Measurements from ENCODE around the gene C6orf89.

DNA sequence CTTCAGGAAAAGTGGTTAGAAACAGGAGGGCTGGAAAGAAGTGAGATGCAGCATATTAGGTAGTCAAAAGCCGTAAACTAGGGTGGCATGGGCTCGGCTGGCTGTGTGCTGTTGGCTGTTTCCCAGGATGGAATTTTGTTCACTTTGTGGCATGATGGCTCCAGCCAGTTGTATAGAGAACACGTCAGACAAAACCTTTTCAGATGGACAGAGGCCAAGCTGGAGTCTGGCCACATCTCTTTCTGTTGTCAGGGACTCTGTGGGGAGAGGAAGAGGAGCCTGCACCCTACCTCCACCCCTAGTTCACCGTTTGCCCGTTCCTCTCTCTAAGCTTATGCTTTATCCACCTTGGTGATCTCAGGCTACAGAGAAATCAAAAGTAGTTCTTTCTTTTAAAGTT is 22.0 kb downstream of the C6orf89 start:
- TF ChIP-seq POLR2AphosphoS5 (IDR thresholded peaks at IDR 0.05; ENCODE audit: low read depth) = no peak
- TF ChIP-seq, protein P1, sequence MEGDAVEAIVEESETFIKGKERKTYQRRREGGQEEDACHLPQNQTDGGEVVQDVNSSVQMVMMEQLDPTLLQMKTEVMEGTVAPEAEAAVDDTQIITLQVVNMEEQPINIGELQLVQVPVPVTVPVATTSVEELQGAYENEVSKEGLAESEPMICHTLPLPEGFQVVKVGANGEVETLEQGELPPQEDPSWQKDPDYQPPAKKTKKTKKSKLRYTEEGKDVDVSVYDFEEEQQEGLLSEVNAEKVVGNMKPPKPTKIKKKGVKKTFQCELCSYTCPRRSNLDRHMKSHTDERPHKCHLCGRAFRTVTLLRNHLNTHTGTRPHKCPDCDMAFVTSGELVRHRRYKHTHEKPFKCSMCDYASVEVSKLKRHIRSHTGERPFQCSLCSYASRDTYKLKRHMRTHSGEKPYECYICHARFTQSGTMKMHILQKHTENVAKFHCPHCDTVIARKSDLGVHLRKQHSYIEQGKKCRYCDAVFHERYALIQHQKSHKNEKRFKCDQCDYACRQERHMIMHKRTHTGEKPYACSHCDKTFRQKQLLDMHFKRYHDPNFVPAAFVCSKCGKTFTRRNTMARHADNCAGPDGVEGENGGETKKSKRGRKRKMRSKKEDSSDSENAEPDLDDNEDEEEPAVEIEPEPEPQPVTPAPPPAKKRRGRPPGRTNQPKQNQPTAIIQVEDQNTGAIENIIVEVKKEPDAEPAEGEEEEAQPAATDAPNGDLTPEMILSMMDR (IDR thresholded peaks at IDR 0.05; ENCODE audit: insufficient read depth, low read length) = no peak
- TF ChIP-seq, protein P2, sequence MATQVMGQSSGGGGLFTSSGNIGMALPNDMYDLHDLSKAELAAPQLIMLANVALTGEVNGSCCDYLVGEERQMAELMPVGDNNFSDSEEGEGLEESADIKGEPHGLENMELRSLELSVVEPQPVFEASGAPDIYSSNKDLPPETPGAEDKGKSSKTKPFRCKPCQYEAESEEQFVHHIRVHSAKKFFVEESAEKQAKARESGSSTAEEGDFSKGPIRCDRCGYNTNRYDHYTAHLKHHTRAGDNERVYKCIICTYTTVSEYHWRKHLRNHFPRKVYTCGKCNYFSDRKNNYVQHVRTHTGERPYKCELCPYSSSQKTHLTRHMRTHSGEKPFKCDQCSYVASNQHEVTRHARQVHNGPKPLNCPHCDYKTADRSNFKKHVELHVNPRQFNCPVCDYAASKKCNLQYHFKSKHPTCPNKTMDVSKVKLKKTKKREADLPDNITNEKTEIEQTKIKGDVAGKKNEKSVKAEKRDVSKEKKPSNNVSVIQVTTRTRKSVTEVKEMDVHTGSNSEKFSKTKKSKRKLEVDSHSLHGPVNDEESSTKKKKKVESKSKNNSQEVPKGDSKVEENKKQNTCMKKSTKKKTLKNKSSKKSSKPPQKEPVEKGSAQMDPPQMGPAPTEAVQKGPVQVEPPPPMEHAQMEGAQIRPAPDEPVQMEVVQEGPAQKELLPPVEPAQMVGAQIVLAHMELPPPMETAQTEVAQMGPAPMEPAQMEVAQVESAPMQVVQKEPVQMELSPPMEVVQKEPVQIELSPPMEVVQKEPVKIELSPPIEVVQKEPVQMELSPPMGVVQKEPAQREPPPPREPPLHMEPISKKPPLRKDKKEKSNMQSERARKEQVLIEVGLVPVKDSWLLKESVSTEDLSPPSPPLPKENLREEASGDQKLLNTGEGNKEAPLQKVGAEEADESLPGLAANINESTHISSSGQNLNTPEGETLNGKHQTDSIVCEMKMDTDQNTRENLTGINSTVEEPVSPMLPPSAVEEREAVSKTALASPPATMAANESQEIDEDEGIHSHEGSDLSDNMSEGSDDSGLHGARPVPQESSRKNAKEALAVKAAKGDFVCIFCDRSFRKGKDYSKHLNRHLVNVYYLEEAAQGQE (IDR thresholded peaks at IDR 0.05; ENCODE audit: insufficient replicate concordance, low read depth) = no peak
- no peak for TF ChIP-seq SPI1 (IDR thresholded peaks at IDR 0.05; ENCODE audit: borderline replicate concordance, low read depth)
- no peak for TF ChIP-seq GABPA (IDR thresholded peaks at IDR 0.05; ENCODE audit: low read depth)

Data from HL-60 (cell line).